Stimulated activated CD4-positive, alpha-beta T cell treated with anti-CD3 and anti-CD28 coated beads, Interleukin-1b, Interleukin-23, amount 100 ng/mL, for 1 hour (primary cell): ENCODE results near the gene HES3.

ENCODE experiments used
- DNase-seq, 2 donors: peaks; one replicate each; pipeline ENCODE4 v3.0.0-alpha.2; 2020; ENCODE audit warnings: low read depth in 2 of 2

HES3 gene

DNA sequence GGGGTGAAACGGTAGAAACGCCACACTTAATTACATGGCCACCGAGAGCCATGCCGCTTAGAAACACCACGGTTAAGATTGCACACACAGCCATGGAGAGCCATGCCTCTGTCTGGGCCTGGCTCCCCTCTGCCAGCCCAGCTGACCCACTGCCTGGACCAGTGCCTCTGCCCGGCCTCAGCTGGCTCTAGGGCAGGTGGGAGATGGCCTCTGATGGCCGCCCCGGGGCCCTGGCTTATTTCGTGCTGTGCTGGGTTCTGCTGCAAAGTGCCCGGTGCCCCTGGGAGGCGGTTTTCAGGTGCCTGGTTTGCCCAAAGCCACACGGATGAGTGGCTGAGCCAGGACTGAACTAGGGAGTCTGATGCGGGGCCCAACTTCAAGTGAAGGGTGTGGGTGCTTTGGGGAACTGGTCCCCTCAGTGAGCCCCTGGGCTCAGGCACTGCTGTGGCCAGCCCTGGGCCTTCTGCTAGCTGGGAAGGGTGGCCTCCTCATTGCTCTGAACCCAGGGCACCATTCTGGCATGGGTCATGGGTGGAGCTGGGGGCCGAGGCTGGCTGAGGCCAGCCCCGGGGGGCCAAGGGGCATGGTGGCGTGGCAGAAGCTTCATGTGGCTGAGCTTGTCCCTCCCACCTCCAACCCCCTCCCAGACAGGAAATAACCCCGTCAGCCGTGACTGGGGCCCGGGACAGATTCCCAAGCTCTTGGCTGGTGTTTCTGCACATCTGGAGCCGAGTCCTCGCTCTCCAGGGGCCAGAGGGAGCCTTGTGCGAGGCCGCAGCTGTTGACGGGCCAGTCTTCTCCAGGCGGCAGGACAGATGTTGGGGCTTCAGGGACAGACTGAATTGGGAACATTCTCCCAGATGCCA is 18.8 kb downstream of the HES3 start:
- DNase-seq = no peak

DNA sequence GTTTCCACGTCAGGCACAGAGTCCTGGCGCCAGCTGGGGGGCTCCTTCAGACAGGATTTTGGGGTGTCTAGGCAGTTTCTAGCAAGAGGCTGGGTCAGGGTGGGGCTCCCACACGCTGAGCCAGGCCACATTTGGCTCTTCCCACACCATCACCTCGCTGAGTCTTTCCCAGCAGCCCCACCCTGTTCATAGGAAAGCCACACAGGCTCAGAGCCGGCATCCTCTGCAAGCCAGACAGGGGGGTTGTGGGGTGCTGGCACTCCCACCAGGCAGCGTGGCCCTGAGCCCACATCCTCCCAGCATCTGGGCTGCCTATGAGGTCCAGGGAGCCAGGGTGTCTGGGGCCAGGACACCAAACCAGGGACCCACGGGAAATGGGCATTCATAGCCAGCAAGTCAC is 19.7 kb downstream of the HES3 start:
- no peak for DNase-seq

DNA sequence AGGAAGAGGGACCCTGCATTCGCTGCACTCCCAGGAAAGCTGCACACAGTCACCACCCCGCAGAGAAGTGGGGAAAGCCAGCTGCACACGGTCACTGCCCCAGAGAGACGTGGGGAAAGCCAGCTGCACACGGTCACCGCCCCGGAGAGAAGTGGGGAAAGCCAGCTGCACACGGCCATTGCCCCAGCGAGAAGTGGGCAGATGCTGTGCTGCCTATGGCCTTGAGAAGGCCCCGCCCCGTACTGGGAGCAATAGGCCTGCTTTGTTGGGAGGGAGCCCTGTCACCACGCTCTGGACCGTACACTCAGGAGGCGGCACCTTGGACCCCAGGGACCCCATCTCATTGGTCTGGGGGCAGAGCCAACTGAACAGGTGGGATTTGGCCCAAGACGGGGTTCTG is 21.2 kb downstream of the HES3 start:
- no peak for DNase-seq

DNA sequence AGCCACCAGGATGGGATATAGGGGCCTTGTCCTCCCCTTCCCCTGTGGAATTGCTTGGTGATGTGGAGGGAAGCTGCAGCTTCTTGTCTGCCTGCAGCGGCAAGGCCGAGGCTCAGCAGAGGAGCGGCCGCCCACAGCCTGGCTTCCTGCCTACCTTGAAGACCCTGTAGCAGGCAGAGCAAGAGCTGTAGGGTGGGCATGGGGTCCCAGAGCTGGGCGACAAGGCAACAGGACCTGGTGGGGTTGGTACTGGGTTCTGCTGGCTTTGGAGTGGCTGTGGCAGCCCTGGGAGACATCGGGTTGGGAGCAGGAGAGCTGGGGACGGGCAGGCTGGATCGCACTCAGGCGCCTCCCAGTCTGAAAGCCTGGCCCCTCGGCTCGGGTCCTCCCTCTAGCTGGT is 22.7 kb downstream of the HES3 start:
- DNase-seq = no peak

DNA sequence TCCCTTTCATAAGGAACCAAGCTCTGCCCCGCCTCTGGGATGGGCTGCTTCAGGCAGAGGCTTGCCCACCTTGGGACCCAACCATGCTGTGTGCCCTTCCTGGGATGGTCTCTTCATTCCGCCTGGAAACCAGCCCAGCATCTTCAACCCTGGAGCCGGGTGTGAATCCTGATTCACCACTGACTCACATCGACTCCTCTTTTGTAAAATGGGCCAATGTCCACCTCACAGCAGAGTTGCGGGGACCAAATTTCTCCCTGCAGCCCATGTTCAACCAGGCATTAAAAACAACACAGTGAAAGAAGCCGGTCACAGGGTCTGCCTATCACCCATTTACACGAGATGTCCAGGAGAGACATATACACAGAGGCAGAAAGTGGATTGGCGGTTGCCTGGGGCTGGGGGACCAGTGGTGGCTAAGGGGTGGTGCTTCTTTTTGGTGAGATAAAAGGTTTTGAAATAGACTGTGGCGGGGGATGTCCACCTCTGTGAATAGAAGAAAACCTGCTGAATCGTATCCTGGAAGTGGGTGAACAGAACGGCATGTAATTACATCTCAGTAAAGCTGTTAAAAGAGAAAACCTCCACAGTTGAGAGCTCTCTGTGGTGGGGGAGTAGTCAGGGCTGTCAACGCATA is 23.8 kb downstream of the HES3 start:
- DNase-seq = no peak

DNA sequence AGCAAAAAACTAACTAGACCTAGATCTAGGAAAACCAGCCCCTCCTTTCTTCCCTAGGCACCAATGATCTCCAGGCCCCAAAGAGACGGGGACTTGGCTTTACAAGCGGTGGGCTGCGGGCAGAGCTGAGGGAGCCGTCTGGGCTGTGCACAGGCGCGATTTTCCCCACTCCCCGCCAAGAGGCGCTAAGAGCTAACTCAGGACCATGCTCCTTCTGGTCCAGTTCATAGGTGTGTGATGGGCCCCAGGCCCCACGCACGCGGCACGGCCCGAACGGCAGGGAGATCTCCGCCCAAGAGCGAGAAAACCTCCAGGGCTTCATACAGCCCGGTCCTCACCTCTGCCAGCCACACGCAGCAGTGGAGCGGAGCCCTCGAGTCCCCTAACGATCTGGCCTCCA is 24.4 kb downstream of the HES3 start:
- no peak for DNase-seq

DNA sequence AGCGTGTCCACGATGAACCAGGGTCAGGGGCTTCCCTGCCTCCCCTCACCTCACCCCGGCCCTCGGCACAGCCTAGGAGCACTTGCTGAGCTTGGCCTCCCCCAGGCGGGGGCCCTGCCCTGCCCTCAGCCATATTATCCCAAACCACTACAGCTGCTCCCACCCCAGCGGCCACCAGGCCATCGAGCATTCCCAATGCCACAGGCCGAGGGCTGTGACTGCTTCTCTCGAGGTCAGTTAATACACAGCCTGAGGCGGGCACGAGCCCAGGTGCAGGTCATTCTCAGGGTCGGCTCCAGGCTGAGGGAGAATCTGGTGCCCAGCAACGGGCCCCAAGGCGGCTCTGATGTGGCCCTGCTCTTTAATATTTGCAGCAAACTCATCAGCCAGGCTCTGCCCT is 25.3 kb downstream of the HES3 start:
- DNase-seq = no peak

DNA sequence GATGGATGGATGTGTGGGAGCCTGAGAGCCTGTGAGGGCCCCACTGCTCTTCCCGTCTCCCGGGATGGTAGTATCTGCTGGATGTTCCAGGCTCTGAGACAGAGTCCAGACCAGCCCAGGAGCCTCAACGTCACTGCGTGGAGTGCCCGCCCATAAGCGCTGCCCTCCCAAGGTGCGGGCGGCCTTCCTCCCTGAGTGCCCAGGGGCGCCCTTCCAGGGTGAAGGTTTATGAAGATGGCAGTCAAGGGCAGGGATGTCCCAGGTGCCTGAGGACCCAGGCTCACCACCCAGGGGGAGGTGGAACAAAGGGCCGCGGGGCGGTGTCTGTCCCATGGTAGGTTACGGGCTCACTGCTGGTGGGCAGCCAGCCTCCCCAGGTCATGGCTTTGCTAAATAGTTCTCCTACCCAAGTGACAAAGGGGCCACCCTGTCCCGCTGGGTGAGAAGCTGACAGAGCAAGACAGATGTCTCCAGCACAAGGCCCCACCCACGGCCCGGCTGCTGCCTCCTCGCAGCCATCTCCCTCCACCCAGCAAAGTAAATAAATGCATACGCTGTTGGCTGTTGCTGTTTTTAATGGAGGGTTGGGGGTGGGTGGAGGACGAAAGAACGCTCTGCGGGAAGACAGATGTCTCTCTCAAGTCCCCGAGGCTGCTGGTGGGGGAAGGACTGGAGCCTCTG is 25.9 kb downstream of the HES3 start:
- DNase-seq = no peak

DNA sequence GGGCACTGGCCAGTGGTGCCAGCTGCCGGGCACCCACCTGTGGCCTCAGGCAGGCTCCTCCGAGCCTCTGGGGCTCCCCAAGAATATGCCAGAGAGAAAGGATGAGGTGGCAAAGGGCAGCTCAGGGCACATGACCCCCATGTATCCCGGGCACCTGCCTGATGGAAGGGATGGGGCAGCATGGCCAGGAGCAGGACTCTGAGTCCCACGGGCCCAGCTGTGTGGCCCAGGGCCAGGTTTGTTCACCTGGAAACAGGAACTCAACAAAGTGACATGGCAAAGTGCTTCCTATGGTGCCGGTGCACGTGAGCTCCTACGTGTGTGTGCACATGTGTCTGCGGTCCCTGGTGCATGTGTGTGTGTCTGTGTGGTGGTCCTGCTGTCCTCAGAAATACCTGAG is 26.4 kb downstream of the HES3 start:
- DNase-seq = no peak

DNA sequence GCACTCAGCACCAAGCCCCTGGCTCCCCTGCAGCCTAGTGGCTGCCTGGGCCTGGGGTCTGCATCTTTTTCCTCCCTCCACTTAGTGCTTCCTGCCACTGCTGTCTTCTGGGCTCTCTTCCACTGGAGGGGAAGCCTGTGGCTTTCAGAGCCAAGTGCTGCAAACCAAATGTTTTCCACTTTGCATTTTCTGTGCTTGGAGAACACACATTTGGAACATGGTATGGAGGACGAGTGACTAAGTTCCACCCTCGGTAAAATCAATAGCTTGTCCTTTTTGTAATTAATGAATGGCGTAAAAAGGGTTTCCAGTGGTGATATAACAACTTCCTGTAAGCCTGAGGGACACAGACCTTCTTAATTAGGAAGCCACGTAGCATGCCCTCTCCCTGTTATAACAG is 27.0 kb downstream of the HES3 start:
- DNase-seq = no peak

DNA sequence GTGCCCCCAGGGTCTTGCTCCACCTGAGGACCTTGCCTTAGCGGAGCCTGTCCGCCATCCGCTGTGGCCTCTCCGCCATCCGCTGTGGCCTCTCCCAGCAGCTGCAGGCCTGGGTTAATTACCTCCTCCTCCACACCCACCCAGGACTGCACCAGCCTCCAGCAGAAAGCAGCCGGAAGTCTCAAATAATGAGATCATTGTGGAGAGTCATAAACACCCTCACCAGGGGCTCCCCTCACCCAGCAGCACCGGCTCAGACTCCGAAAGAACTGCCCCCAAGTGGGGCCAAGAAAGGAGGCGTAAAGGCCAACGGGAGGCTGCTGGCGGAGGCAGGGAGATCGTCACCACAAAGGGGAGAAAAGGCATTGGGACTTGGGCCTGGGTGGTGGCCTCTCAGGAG is 27.6 kb downstream of the HES3 start:
- no peak for DNase-seq

DNA sequence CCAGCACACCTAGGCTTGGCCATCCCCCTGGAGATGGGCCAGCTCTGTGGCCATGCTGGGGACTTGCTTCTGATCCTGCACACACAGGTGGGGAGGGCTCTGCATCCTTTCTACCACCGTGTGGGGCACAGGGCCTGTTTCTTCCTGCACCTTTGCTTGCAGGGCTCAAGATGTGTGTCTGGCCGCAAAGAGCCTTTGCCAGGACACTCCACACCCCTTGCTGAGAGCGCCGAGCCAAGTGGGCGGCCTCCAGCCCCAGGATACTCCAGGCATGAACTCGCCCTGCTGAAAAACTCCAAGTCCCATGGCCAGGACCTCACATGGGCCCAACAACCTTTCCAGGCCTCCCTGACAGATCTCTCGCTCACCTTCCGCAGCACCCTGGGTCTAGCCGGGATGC is 28.5 kb downstream of the HES3 start:
- DNase-seq = no peak

DNA sequence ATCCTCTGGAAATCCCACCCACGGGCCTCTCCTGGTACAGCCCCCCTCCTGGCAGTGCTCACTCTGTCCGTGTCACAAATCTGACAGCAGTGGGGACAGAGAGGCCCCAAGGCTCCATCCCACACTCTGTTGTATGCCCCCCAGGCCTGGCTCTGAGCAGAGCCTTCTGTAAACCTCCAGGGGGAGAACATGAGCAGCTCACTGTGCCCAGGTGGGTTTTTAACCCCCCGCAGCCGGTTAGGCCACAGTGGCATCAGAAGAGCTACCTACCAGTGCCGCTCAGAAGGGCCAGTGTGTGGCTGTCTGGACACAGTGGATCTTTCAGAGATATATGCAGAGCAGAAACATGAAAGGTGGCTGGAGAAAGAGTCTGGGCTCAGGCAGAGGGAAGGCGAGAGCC is 28.9 kb downstream of the HES3 start:
- DNase-seq = no peak

DNA sequence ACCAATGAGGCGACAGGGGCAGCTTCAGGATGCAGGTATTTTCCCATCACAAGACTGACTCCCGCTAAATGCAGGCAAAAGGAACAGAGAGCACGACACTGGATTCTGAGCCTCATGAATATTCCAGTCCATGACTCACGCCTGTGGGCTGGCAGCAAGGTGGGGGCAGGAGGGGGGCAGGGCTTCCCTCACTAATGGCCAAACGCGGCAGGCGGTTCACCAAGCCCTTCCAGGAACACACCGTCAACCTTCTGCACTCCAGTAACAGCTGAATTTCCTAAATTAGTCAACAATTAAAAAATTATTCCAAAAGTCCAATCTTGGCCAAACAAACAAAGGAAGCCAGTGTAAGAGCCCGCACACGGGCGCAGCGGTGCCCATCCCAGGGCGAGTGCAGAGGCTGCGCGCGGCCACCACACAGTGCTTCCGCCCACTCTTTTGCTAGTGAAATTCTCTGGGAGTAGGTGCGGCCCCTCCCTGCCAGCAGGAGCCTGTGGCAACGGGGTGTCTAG is 29.5 kb downstream of the HES3 start:
- DNase-seq = no peak

DNA sequence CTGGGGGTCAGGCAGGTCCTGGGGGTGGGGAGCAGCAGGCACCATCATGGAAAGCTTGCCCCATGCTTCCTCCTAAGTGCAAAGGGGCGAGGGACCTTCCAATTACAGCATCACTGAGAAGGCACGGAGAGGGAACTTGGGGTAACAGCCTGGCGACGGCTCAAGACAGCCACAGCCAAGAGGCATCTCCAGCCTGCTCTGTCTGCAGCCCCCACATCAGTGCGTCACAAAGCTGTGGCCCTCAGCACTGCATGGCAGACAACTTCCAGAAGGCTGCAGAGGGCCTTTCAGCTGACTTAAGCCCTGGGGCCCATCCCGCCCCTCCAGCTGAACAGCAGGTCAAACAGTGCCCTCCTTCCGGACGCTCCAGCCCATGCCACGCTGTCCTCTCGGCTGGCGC is 30.1 kb downstream of the HES3 start:
- no peak for DNase-seq

DNA sequence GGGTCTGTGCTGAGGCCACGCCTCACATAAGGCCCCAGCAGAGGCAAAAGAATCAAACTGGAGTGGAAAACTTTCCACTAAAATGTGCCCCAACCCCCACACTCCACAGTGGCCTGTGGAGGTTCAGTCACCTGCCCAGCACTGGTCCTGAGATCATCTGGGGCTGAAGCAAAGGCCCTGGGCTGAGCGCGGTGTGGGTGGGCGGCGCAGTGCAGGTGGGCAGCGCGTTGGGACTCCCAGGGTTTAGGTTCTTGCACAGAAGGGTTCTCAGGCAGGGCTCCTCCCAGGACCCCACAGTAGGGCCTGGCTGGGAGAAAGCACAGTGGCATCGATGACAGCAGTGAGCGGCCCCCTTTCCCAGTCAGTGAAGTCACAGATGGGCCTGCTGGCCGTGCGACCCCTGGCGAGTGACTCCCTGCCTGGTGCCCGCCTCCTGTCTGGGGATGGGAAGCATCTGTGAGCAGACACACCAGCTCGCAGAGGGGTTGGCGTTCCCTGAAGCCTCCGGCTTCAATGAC is 30.7 kb downstream of the HES3 start:
- DNase-seq = no peak

DNA sequence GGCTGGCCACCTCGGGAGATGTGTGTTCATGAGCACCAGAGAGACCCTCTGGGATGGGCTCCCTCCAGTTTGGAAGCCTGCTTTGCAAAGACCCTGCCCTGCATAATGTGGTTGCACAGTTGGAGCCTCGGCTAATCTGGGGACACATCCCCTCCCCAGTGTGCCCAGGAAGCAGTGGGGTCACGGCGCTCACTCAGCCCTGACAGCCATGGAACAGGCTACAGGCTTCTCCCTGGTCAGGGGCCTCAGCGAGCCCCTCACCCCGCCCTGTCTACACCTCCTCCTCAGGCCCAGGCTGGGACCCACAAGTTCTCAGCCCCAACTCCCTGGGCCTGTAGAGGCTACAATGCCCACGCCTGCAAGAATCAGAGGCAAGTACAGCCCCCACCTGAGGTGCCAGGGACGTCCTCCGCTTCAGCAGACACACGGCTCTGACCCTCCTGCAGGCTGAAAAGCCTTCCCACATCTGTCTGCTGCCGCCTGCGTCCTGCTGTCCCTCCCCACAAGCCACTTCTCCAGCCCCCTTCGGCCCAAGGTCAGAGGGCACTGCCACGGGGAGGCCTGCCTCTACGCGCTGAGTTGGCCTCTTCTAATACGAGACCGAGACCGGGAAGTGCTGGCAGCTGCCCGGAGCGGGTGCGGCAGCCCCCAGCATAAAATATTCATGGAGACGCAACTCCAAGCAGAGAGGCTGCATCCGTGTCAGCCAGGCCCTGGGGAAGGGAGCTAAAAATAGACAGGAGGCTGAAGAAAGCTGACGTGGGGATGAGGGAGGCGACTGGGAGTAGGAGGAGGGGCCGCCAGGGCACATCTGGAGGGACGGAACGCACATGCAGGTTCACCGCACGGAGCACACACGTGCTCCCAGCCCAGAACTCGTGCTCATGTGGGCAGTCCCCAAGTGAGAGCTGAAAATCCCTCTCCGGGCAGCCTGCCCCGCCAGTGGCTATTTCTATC is 32.1 kb downstream of the HES3 start:
- DNase-seq = no peak

DNA sequence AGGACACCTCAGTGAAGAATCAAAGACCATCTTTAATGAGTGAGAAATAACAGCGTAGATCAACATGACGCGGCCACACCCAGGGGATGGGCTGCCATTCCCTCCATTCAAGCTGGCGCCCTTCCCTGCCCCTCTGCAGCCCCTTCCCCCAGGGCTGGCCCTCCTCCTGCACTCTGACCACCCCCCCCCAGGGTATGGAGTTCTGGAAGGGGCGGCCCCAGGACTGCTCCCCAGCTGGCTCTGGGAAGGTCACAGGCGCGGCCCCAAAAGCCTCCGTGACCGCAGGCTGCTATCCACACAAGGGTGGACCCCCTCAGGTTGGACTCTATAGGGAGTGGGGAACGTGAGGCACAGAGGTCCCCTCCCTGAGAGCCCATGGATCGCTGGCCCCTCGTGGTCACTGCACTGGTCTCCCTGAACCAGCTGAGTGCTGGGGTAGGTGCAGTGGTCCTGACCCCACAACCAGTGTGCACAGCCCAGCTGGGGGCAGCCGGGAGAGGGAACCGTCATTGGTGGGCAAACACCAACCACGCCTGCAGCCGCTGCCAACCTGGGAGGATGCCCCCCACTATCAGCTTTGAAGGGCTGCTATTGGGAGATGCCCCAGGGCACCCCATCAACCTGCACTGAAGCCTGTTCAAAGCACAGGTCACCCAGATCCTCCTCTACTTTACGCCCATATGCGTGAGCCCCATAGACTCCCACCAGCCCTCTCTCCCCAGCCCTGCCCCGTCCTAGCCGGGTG is 33.0 kb downstream of the HES3 start:
- no peak for DNase-seq

DNA sequence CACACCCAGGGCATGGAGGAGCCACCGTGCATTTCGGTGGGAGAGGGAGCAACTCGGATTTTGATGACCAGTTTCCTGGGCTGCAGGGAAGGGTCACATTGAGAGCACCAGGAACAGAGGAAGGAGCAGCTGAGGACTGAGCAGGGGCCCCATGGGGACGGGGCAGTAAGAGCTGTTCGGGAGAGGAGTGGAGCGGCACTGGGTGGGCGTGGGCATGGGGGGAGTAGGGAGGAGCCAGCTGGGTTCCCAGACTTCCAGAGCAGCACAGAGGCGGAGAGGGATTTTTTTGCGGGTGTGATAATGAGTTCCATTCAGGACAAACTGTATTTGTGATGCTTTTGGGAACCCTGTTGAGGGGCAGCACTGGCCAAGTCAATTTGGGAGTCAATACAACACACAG is 34.3 kb downstream of the HES3 start:
- no peak for DNase-seq

DNA sequence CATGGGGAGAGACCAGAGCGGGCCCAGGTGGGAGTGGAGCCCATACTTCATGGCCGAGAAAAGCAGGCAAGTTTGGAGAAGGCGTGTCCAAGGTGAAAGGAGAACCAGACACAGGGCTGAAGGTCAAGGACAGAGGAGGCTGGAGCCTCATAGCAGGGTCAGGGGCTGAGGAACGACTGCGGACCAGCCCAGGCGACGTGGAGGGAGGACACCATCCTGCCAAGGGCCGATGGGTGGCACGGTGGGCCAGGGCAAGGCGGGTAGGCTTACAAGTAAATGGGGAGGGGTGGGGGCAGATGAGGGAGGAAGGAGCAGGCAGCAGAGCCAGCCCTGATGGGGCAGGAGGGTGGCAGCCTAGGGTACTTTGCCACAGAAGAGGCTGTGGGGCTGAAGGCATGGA is 35.1 kb downstream of the HES3 start:
- no peak for DNase-seq
